ENCODE measurements around the gene UCK1.
"Not testable (repeated sequence)": the region's sequence is repeated elsewhere in the genome, so short reads cannot be mapped to it uniquely, and the experiment has no call there.

UCK1 gene

DNA sequence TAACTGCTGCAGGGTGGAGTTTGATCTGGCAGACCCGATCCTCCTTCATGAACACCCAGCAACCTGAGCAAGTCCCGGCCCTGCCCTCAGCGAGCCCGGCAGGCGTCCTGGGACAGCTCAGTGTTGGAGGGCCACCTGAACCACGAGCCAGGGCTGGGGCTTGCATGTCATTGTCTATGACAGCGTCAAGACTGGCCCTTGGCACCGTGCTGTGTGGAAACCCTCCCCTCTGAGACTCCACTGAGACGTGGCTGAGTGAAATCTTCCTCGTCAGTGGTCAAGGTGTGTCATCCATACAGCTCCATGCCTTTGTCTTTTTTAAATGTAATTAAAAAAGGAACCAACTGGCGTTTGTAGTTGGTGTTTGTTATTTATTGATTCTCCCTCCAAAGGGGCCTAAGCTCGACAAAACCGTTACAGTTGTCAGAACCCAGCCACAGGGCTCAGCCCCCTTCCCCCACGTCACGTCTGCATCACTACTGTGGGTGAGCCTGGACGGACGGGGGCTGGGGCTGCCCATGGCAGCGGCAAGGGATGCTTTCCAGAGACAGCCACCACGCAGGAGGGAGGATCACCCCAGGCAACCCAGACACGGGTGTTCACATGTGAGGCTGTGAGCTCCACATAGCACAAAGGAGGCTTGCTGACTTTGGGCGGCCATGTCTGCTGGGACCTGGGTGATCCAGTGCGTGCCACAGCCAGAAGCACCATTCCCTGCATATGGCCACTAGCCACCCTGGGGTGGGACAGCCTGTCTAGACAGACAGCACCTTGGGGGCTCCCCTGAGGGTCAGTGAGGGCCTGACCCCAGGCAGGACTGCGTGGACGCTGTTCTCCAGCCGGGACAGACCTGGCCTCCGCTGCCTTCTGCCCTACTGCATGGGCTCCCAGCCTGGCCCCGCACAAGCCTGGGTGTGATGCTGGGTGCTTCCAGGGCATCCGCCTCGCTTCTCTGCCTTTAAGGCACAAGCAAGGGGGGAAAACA is 7.3 kb downstream of the UCK1 start:
- no peak for DNase-seq

DNA sequence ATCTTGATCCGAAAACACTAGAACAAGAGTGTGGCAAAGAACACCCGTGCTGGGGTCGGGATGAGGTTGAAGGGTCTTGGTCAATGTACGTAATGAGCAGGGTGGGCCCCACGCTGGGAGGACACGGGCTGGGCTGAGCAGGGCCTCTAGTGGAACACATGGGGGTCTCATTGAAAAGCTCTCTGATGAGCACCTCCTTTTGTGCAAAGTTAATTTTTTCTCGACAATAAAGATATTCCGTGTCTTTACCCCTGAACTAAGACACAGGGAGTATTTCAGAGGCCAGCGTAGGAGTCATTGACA is 8.0 kb downstream of the UCK1 start:
- no peak for DNase-seq

DNA sequence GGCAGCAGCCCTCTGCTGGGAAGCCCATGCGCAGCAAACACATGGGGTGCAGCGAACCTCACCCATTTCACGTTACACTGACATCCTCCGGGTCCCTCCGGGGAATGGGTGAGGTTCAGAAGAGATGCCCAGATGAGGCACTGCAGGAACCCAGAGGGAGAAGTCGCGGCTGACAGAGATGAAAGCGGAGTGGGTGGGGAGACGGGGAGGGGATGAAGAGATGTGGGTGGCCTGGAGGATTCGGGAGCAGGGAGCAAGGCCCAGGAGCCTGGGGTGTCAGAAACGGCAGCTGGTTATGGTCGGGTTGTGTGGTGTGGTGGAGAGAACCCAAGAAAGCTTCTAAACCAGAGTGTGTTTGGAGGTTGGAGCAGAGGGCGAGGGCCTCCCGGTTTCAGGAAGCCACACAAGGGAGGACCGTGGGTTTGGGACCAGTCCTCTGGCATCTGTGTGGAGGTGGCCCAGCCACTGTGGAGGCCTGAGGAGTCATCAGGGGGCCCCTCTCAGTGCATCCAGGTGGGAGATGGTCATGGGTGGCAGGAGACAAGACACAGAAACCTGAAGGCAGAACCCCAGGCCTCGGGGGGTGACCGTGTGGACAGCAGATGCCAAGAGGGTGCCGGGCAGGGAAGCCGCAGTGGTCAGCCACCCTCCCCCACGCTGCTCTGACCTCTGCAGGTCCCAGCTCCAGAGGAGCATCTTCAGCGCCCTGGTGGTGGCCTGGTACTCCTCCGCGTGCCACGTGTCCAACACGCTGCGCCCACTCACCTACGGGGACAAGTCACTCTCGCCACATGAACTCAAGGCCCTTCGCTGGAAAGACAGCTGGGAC is 8.6 kb downstream of the UCK1 start:
- no peak for DNase-seq

DNA sequence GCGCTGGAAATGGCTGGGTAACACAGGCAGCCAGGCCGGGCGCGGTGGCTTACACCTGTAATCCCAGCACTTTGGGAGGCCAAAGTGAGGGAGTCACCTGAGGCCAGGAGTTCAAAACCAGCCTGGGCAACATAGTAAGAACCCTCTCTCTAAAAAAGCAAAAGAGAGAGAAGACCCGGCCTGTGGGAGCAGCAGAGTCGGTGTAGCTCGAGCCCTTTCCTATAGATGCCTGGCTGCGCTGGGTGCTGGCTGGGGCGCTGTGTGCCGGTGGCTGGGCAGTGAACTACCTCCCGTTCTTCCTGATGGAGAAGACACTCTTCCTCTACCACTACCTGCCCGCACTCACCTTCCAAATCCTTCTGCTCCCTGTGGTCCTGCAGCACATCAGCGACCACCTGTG is 9.2 kb downstream of the UCK1 start:
- DNase-seq = no peak

DNA sequence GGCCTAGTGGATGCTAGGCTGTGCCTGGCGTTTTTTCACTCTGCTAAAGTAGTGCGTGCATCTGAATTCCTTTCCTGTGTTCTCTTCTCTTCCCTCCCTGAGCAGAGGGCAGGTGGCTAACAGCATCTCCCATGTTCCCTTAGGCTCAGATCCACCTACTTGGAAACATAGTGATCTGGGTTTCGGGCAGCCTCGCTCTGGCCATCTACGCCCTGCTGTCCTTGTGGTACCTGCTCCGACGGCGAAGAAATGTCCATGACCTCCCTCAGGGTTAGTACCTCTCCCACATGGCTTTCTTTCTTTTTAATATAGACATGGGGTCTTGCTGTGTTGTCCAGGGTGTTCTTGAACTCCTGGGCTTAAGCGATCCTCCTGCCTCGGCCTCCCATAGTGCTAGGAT is 9.9 kb downstream of the UCK1 start:
- no peak for DNase-seq

DNA sequence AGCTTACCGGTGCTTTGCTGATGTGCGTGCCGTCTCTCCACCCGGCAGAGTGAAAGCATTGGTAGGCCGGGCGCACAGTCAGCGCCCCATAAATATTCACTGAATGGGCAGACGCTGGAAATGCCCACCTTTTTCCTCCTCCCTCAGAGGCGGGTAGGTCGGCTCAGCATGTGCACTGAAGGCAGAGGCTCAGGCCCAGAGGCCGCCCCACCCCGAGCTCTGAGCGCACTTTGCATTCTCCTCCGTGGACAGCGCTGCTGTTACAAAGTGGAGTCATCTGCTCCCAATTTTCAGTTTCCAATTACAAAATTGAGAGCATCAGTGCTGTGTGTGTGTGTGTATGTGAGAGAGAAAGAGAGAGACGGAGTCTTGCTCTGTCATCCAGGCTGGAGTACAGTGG is 10.6 kb downstream of the UCK1 start:
- no peak for DNase-seq

DNA sequence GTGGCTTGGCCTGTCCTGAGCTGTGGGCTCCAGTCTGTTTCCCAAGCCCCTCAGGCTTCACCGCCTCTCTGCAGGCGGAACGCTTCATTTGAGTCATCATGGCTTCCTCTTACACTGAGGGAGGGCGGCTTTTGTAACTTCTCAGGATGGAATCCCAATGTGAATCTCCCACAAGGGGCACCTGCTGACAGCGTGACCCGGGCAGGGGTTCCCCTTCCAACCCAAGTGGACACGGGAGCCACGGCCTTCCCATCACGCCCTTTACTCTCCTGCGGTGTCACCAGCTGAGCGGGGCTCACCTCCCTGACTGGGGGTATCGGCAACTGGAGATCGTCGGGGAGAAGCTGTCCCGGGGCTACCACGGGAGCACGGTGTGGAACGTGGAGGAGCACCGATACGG is 12.5 kb downstream of the UCK1 start:
- no peak for DNase-seq

DNA sequence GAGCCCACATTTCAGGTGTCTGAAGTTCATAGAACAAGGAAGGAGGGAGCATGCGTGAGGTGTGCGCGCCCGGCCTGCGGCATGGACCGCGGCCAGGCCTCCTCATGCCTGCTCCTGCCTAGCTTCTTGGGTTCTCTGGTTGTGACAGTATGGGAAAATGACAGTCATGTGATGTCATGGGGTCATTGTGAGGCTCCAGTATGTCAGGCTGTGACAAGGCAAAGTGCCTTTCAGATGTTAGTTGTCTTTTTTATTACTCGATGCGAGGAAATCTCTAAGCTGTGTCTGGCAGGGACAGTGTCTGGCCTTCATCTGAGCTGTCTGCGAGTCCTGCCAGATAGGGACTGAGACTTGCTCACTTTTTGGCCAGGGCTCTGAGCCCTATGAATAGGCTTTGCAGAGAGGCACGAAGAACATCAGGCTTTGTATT is 13.3 kb downstream of the UCK1 start:
- DNase-seq = no peak

DNA sequence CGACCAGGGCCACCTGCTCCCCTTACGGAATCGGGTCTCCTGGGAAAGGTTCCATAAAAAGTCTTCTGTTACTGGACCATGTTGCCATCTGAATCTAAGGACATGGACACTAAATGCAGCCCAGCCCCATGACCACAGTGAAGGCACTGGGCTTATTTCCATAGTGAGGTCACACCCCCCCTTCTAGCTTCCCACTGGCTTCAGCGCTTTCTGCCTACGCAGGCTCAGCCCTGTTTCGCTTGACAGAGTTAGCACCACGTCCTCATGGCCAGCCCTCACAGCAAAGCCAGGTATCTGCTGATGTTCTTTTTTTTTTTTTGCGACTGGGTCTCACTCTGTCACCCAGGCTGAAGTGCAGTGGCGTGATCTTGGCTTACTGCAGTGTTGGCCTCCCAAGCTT is 14.1 kb downstream of the UCK1 start:
- no peak for DNase-seq

DNA sequence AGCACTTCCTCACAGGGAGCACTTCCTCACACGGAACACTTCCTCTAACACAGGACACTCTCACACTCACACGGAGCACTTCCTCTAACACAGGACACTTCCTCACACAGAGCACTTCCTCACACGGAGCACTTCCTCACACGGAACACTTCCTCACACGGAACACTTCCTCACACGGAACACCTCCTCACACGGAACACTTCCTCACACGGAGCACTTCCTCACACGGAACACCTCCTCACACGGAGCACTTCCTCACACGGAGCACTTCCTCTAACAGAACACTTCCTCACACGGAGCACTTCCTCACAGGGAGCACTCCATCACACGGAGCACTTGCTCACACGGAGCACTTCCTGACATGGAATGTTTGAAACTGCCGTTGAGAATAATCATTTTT is 15.0 kb downstream of the UCK1 start:
- no peak for DNase-seq

DNA sequence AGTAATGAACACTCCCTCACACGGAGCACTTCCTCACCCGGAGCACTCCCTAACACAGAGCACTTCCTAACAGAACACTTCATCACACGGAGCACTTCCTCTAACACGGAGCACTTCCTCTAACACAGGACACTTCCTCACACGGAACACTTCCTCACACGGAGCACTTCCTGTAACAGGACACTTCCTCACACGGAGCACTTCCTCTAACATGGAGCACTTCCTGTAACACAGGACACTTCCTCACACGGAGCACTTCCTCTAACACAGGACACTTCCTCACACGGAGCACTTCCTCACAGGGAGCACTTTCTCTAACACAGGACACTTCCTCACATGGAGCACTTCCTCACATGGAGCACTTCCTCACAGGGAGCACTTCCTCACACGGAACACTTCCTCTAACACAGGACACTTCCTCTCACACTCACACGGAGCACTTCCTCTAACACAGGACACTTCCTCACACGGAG is 15.5 kb downstream of the UCK1 start:
- DNase-seq = not testable (repeated sequence)

DNA sequence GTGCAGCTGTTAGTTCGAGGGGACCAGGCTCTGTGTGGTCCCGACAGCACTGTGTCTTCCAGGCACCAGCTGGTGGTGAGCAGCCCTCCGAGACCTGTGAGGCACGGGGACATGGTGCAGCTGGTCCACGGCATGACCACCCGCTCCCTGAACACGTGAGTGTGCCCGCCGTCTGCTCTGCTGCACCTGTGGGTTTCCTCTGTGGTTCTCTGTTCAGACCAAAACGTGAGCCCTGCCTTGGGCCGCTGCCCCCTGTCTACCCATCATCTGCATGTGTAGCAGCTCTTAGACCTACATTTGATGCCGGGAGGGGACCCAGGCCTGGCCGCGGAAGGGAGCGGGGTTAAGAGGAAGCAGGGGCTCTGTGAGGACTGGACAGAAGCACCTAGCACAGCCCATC is 17.9 kb downstream of the UCK1 start:
- DNase-seq = no peak

DNA sequence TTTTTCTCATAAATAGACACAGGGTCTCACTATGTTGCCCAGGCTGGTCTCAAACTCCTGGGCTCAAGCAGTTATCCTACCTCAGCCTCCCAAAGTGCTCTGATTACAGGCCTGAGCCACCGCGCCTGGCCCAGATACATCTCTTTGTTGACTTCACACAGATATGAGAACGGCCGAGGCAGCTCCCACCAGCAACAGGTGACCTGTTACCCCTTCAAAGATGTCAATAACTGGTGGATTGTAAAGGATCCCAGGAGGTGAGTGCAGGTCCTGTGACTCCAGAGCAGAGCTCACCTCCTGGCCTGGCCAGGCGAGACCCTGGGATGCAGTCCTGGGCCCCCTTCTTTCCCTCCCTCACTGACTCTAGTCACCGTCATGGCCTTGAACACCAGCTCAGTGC is 19.2 kb downstream of the UCK1 start:
- DNase-seq = no peak

DNA sequence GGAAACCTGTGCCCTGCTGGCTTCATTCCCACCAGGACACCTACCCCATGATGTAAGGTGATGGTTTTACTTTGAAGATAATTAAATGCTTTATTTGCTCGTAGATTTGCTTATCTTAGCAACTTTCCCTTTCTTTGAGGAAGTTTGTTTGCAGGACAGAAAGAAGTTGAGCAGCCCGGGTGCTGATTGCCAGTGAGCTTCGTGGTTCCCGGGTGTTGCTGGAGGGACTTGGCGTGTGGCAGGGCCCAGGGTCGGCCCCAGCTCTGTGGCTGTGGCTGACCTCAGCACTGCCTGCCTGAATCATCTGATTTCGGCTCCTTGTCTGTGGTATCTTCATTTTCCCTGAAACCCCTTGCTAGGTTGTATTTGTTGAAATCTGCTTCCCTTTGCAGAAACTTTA is 19.6 kb downstream of the UCK1 start:
- no peak for DNase-seq

DNA sequence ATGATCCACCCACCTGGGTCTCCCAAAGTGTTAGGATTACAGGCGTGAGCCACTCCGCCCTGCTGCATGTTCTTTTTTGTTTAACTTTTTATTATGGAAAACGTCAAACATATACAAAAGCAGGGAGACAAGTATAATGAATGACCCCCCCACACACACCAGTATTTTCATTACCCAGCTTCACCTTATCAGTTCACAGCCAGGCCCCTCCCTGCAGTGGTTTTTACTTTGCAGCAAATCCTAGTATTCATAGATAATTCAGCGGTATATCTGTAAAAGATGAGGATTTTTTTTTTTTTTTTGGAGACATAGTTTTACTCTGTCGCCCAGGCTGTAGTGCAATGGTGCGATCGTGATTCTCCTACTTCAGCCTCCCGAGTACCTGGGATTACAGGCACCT is 26.1 kb downstream of the UCK1 start:
- no peak for DNase-seq

DNA sequence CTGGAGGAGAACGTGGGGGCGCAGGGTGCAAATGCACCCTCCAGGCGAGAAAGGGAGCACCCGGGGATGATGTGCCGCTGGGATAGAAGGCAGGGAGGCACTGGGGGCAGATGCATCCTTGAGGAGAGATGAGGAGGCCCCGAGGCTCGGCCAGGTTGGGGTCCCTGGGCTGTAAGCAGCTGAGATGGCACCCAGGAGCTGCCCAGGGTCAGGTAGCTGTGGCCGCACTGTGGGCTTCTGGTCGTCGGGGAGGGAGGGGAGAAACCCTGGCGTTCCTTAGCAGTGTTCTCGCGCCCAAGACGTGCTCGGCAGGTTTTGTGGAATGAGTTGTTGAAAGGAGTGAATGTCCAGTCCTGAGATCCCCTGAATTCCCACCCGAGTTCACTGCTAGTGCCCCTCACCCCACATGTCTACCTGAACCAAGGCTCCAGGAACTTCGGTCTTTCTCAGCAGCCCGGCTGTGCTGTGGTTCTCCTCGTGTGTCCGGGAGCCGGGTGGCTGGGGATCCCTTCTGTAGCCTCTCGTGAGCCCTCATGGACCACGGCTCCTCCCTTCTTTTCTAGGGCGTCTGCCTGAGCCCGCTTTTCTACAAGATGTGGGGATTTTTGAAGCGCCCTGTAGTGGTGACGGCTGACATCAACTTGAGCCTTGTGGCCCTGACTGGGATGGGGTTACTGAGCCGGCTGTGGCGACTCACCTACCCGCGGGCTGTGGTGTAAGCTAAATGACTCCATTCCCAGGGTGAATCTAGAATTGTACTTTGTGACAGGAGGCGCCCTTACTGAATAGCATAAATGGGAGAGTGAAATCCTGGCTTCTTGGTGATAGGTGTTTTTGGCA is 27.2 kb downstream of the UCK1 start:
- peak; percentile 19 for DNase-seq

DNA sequence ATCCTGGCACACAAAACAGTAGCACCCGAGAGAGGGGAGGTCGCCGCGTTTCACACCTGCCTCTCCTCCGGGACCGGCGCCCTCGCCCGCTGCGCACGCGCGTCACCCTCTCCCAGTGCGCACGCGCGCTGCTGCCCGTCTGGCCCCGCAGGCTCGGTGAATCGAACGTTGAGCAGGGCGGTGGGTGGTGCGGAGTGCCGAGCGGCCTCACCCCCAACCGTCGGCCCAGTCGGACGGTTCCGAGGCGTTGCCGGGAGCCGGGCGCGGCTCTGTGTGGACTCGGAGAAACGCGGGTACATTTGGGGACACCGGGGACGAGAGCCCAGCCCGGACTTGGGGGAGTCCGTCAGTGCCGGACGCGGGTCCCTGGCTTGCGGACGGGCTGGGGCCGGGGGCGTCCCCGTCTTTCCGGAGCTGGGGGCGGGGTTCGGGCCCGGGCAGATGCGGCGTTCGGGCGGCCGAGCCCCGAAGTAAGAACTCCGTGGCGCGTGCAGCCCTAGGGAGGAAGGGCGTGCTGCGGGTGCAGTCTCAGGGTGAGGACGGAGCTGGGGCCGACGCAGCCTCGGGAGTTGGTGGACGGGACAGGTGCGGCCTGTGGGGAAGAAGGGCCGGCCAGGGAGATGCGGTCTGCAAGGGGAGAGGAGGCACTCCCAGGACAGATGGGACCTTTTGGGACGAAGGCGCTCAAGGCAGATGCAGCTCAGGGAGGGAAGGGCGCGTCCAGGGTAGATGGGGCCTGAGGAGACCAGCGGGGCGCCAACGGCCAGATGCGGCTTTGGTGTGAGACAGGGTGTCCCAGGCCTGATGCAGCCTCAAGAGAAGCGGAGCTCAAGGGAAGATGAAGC is 28.1 kb downstream of the UCK1 start, which contains the start of gene POMT1:
Gene POMT1, plus strand, starts transcription at position 138 of the 845 bp plus-strand sequence. CDS start 1,301 bp downstream, outside the sequence.
- DNase-seq = peak; percentile 84

DNA sequence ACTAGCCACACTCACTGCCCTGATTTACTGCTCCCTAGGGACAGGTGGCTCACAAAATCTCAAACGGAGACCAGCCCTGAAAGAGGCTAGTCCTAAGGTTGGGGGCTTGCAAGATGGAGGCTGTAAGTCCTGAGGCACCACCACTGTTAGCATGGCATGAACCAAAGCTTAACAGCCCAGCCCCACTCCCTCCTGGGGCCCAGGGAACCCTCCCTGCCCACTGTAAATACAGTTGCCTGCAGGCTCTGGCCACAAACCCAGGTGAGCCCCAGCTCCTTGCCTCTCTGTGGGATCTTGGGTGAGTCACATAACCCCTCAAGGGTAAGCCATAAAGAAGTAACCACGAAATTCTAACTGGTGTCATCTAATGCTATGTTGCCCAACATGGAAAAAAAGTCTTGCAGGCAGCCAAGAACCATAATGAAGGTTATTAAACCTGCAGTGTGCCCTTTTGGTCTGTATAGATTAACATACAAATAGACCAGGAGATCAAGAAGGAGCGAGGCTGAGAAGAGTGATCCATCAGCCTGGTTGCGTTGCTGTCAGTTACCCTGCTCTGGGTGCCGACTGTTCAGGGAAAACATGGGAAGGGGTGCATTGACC is 30.0 kb downstream of the UCK1 start:
- DNase-seq = peak; percentile 45

DNA sequence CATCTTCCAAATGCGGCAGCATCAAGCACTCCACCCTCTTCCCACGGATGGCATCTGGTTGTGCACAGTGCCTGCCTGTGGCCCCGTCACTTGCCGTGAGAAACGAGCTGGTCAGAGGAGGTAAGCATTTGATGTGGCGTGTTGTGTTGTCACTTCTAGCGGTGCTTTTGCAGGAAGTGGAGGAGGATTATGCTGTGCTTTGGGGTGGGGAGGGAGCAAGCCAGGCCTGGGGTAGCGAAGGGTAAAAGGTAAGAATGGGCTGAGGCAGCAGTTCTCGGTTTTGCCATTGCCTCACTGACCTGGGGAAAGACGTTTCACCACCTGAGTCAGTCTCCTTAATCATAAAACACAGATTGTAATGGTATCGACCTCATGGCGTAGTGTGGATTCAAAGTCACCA is 30.7 kb downstream of the UCK1 start:
- DNase-seq = no peak

DNA sequence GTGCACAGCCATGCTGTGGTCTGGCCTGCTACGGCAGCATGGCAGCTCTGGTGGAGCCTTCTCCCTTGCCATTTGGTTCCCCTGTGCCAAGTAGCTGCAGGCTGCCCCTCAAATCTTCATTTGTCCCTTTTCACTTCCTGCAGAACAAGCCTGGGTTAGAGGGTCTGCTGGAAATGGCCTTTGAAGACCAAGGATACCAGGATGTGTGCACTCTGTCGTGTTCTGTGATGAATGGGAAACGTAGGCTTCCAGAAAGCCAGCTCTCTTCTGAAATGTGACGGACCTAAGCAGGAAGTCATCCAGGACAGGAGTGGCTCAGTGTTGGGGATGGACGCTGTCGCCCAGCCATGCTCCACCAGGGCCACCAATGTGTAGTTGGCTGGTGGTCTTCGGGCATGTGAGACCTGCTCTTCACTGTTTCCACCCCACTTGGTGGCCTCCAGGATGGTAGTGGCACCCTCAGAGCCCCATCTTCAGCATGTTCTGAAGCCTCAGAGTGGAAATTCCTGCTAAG is 31.8 kb downstream of the UCK1 start:
- DNase-seq = no peak

DNA sequence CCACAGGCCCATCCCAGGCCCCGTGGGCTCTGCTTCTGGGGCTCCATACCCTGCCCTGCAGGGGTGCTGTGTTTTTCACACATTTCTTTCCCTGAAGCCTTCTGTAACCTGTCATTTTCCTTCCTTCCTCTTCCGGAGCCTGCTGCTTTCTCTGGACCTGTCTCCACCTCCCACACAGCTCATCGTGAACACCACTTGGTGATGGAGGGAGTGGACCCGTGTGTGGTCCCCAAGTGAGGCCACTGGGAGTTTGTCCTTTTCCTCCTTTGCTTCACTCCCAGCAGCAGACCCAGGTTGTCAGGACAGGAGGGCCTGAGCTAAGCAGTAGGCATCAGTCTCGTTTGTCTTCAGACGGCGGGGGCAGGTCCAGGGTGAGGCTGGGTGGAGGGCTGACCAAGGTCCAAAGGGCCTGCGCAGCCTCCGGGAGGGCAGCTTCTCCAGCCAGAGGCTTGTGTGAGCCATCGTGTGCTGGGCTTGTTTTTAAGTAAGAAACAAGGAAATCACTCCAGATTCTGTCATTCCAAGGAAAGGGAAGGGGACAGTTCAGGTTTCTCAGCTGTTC is 34.1 kb downstream of the UCK1 start:
- DNase-seq = no peak
